Right renal pelvis (tissue), 4 donors: Measurements from ENCODE around the gene DDB1. TPM values are rescaled to one million over a fixed set of nuclear protein-coding genes. Genes with fewer than 3 reads are reported as not detected.
A peak's percentile ranks its signal among the peaks of the same experiment; 100 is the strongest.

Experiments used
- DNase-seq, 4 donors: peaks; one replicate each; pipeline ENCODE4 v3.0.0-alpha.2; 2013; ENCODE audit warnings: low read depth in 4 of 4, low spot score in 3 of 4, missing footprints in 1 of 4
- polyA plus RNA-seq, 4 donors: library from polyadenylated mRNA; unstranded; fragments of 120-200 nt; gene quantifications; one replicate each; pipeline ENCODE4 v1.2.1, GENCODE V29; 2013; ENCODE audit not compliant: insufficient read length in 4 of 4

The DDB1 gene
- polyA plus RNA-seq, 4 donors: 200 to 221 (median 213) TPM

DNA sequence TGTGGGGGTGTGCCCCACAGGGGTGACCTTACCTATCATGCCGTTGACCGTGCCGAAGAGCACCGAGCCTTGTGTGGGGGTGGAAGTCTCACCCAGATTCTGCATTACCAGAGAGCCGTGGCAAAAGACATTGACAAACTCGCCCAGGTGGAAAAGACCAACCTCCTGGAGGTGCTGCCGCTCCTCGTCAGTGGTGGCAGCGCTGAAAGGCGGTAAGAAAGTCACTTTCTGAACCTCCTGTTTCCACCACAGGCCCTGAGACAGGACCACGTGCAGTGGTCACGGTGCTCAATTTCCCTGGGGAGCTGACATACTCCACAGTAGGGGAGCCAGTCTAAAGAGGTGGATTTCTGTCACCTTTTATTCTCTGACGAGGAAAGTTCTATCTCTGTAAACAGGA is 30.4 kb downstream of the DDB1 start:
- DNase-seq: no peak

DNA sequence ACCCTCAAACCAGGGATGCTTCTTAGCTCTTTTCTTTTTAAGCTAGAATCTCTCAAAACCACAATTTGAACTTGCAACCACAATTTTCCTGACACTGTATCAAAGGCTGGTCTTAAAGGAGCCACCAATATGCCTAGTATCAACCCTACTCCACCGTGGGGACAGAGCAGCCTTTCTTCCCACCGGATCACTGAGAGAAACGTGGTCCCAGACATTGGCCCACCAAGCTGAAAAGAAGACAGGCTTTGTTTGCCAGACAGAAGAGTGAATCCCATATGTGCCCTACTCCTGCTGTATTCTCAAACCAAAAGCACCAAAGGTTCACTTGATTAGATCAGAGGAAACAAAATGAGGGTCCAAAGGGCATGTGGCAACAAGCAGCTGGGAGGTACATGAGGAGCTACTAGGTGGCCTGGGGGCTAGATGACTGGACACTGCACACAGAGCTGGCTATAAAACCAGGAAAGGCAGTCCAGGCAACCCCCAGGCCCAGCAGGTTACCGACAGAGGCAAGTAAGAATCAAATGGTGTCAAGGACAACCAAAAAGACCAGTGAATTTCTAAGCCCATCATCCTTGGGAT is 34.2 kb downstream of the DDB1 start:
- no peak for DNase-seq

DNA sequence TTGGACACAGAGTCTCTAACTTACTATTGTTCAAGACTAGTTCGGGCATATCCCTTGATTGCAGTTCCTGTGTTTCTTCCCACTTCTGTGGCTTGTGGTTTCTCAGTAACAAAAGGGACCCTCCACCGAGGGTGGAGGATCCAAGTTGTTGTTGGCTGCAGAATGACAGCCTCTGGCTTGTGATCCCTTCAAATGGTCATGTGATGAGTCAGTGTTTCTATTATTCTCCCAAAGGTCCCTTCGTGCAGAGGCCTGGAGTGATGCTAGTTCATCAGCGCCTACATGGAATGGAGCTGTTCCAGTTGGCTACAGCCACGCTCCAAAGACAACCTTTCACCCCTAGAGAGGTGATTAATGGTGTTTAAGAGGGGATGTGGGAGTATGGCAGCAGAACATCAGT is 35.2 kb downstream of the DDB1 start:
- DNase-seq: no peak

DNA sequence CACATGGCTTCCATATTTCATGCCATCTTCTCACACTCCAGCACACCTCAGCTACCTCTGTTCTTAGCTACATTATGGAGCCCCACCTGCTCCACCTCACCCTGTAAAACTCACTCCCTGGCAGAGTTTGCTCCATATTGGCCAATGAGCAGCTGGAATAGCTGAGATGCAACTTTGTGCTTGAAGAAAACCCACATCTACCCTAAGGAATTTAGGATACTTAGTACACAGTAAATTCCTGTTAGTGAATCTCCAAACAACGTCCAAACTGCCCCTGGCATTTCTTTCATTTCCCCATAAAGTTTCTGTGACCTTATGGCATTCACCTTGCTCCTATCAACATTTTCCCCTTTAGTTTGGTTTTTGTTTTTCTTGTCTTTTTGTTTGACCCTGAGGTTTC is 35.6 kb downstream of the DDB1 start:
- no peak for DNase-seq

DNA sequence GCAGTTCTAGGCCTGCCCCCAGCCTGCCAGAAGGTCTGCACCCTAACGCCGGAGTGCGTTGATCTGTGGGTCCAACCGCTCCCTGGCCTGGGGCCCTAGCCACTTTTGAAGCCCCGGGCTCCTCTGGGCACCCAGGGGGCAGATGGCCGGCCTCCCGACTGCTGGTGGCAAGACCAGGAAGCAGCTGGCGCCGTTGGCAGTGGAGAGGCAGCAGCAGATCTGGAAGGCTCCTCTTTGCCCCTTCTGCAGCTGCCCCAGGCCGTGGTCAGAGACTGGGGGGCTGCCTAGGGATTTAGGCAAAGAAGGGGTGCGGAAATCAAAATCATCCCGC is 37.3 kb downstream of the DDB1 start:
- no peak for DNase-seq

DNA sequence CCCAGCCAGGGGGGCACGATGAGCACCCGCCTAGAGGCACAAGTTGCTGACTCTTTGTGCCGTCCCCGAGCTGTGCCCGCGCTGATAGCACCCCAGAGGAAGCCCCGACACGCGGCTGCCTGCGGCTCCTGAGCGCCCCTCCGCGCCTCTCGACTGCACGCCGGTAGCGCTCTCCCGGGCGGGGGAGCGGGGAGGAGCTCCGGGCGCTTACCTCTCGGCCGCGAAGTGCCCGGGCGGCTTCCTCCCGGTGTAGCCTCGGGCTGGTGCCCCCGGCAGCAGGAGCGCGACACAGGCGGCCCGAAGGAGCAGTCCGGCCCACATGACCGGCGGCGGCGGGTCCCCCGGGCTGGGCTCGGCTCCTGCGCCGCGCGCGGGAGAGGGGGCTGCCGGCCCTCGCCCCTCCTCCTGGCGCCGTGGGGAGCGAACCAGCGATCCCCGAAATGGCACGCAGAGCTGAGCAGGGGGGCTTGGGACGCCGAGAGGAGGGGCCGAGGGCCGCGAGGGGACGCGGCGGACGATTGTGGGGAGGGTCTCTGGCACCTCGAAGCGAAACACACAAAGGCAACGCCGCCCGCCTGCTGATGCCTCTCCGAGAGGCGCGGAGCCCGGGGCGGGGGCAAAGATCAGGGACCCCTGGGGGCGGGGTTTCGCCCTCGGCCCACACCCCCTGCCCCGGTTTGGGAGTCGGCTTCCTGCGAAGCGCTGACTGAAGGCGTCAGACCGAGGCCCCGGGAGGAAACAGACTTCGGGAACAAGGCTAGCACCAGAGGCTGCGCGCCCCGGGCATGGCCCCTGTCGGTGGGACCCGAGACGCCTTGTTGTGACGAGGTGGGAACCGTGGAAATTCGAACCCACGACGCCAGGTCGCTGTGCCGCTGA is 37.9 kb downstream of the DDB1 start, which contains the start of gene VWCE:
VWCE (minus strand) TSS at position 600 of the 879 bp plus-strand sequence; CDS start at position 321, 279 bp downstream.
- peak in 1 of 4 donors; percentile 44 for DNase-seq

DNA sequence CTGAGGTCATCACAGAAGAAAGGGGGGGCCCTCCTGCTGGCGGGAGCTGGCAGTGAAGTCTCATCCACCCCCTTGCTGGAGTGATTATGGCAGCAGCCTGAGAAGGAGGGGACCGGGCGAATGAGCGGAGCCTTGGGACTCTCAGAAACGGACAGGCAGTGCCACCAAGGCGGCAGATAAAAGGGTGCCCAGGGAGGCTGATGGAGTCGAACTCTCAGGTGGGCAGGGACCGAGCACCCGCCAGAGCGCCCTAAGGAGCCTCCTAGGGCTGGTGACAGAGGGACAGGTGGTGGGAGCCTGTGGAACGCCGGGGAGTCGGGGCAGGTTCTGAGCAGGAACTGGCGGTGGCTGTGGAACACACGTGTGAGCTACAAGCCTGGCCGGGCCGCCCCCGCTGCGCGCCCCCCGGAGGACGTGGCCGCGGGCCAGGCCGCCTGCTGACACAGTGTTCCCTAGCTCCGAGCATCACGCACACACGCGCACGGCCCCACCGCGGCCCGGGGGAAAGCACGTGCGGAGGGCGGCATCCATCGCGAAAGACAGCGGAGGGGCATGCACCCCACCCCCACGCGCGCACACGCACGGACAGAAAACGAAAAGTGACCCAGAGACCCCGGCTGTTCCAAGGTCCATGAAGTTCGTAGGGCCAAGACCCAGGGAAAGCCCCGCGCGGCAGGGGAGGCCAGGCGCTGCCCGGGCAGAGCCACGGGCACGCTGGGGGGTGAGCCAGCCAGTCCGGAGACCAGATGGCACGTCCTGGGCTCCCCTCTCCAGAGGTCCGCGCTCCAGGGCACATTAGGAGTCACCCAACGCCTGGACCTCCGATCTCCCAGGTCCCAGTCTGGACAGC is 38.8 kb downstream of the DDB1 start:
- DNase-seq: peak in 1 of 4 donors; percentile 34

DNA sequence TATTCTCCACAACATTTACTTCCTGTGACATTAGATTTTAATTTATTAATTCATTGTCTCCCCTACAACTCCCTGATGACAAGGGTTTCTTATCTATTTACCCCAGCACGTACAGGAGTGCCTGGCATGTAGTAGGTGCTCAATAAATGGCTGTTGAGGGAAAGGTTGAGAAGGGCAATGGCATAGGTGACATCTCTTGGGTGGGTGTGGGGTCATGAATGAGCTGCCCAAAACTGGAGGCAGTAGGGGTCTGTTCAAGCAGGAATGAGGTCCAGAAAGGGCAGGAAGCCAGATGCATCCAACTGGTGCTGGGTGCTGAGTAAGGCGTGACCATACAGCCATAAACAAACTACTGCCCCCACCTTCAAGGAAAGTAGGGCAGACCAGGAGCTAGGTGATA is 40.5 kb downstream of the DDB1 start:
- no peak for DNase-seq

DNA sequence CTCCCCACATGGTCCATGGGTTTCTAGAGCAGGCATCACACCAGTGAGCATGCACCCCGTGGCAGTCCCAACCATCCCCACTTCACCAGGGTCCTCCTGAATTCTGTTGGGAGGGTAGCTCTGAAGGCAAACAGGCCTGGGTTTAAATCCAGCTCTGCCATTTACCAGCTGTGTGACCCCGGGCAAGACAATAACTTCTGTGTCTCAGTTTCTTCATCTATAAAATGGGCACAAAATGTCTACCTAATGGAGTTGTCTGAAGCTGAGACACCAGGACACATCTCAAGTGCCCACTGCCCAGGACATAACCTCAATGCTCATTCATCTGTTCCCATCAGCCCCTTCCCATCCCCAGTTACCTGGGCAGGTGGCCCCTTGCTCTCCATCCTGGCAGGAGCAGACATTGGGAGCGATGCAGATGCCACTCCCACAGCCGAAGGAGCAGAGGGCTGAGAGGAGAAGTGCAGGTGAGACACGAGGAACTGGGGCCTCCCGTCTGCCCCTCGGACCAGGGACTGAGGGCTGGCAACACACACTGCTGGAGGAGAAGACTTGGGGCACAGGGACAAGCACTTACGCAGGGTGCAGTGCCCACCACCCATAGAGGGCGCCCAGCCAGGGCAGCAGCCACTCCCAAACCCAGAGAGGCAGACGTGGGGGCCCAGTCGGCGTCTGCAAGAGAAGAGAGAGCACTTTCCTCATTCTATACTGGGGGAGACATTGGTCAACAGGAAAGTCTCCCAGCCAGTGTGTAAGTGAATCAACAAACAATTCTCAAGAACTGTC is 41.8 kb downstream of the DDB1 start:
- DNase-seq: no peak

DNA sequence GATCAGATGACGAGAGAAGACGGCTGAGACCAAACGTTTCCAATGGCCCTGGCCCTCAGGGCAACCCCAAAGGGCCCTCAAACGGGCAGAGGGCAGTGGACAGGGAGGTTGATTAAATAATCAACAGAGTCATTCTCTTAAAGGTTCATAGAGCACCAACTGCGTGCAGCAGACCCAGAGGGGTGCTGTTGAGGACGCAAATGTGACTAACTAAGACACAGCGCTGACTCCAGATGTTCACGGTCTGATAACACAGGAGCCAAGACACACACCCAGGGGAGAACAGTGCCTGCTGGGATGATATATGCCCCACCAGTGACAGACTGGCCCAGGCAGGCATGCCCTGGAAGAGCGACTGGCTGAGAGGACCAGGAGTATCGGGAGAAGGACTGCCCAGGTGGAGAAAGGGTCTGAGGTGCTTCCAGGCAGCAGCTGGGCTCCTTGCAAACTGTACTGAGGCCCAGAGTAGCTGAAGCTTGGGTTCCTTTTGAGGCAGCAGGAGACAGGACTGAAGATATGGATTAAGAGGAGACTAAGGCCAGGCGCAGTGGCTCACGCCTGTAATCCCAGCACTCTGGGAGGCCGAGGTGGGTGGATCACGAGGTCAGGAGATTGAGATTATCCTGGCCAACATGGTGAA is 45.4 kb downstream of the DDB1 start:
- DNase-seq: no peak

DNA sequence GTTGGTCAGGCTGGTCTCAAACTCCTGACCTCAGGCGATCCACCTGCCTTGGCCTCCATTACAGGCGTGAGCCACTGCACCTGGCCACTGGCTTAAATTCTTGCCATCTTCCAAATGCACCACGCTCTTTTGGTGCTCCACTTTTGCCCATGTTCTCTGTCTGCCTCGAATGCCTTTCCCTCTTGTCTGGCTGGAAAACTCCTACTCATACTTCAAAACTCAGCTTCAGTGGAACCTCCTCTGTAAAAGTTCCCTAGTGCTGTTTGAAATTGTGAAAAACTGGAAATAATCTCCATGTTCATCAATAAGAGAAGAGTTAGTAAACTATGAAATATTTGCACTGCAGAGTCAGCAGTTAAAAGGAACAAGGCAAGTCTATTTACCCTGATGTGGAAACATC is 49.3 kb downstream of the DDB1 start:
- no peak for DNase-seq

DNA sequence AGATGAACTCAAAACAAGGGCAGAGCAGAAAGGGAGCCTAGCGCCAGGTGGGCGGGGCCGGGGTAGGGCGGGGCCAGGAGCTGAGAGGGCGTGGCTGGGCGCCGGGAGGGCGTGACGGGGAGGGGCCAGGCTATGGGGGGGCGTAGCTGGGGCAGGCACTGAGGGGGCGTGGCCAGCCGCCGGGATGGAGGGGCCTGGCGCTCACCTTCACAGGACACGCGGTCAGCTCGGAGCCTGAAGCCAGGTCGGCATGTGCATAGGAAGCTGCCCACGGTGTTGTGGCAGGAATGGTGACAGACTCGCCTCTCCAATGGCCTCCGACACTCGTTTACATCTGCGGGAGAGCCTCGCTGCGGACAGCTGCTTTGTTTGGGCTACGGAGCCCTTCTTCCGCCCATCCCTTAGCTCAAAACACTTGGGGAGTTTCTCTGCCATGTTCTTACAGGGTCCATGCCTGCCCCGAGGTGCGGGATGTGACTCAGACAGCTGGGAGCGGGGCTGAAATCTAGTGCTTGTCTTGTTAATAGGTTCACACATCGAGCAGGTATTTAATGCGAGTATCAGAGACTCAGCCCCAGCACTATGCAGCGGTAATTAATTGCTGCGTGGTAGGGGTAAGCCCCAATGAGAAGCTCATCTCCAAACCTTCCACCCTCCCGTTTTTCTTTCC is 51.2 kb downstream of the DDB1 start:
- no peak for DNase-seq

DNA sequence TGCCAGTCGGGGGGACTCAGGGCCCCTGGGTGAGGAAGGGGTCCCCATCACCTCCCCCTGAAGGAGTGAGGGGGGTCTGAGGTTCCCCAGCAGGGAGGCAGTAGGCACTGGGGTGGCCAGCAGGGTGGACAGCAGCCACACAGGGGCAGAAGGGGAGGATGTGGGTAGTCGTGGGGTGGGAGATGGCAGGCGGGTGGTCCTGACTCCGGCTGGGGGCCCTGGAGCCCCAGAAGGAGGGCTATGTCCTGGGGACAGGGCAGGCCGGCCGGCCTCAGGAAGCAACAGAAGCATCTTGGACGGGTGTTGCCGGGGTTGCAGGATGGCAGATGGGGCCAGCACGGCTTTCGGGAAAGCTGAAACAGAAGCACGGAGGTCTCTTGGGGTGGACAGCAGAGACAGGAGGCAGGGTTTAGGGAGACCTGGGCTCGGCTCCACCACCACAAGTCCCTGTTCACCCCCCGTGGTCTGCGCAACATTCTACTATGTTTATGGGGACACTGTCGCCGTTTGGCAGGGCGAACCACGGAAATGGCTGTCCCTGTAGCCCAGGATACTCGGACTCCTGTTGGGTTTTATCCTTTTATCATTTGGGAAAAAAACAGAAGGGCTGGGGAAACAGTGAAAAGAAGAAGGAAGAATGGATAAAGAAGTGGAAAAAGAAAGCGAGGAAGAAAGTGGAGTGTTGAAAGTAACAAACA is 51.9 kb downstream of the DDB1 start:
- DNase-seq: no peak

DNA sequence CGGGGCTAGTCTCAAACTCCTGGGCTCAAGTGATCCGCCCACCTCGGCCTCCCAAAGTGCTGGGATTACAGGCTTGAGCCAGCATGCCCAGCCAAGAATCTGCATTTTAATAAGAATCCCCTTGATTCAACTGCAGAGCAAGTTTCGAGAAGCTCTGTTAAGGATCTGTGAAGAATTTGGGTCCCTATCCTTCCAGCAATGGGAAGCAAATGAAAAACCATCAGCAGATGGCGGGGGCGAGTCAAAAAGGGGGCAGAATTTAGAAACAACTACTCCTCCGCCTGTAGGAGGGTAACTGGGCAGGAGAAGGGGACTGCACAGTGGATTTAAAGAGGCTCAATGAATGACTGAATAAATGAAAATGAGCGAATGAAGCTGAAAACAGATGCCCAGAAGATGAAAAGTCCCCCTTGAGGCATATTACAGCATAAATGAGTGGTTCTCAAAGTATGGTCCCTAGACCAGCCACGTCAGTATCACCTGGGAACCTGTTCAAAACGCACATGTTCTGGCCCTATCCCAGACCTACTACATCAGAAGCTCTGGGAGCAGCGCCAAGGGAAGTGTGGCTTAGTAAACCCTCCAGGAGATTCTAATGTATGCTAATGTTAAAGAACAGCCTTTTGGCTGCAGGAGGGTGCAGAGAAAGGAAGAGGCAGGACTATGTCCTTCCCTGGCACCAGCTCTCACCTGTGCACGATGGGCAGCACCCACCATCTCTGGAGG is 52.8 kb downstream of the DDB1 start:
- DNase-seq: no peak

DNA sequence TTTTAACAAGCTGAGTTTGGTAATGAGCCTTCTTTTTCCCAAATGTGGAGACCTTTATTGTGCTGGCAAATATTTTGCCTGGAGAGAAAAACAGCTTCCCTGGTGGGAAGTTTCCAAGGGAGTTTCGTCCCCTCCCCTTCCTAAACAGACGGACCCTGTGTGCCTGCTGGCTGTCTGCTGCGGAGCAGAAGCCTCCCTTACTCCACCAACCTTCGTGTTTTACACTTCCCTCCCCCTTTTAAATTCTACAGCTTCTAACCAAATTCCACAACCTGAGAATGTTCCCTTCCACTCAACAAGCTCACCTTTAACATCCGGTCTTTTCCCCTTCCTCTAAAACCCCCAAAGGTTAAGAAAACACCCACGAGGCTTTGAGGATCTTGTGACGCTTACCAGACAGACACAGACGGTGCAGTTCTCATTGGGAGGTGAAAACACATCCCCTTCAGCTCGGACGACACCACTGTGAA is 54.9 kb downstream of the DDB1 start:
- DNase-seq: no peak

DNA sequence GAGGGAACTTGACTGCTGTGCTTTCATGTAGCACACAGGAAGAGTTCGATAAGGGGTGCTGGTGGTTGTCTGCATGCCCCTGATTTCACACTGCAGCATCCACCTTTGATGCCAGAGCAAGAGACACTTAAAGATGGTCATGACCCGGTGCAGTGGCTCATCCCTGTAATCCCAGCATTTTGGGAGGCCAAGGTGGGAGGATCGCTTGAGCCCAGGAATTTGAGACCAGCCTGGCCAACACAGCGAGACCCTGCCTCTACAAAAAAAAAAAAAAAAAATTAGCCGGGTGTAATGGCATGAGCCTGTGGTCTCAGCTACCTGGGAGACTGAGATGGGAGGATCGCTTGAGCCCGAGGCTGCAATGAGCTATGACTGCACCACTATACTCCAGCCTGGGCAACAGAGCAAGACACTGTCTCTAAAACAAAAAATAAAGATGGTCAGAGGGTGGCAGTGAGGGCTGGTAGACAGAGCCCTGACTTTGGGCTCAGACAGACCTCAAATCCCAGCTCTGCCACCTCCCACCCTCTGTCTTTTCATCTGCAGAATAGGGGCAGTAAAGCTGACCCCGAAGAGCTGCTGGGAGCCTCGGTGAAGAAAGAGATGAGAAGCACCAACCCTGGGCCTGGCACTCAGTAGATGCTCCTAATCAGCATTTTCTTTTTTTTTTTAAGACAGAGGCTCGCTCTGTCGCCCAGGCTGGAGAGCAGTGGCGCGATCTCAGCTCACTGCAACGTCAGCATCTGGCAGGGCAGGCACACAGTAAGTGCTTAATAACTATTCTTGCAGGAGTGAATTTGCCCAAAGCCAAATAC is 55.5 kb downstream of the DDB1 start:
- no peak for DNase-seq

DNA sequence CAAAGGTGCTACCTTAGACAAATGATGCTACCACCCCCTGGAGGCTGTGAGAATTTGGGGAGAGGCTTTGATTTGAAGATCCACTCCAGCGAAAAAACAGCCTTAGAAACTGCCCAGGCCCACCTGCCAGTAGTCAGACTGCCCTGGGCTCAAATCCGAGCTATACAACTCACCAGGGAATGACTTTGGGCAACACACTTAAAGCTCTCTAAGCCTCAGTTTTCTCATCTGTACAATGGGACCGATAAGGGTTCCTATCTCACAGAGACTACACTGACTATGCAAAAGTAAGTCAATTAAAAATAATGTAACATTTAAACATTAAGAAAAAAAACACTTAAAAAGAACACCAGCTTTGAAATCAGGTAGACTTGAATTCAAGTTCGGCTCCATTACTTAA is 57.7 kb downstream of the DDB1 start:
- no peak for DNase-seq
